Stimulated activated CD8-positive, alpha-beta memory T cell treated with anti-CD3 and anti-CD28 coated beads, Interleukin-7, amount 100 ng/mL, for 24 hours (primary cell): Measurements from ENCODE around the gene FOXQ1.

ENCODE experiments used
- DNase-seq: peaks from one replicate; pipeline ENCODE4 v3.0.0-alpha.2; 2020; ENCODE audit warnings: low read depth

The FOXQ1 gene, protein sequence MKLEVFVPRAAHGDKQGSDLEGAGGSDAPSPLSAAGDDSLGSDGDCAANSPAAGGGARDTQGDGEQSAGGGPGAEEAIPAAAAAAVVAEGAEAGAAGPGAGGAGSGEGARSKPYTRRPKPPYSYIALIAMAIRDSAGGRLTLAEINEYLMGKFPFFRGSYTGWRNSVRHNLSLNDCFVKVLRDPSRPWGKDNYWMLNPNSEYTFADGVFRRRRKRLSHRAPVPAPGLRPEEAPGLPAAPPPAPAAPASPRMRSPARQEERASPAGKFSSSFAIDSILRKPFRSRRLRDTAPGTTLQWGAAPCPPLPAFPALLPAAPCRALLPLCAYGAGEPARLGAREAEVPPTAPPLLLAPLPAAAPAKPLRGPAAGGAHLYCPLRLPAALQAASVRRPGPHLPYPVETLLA

DNA sequence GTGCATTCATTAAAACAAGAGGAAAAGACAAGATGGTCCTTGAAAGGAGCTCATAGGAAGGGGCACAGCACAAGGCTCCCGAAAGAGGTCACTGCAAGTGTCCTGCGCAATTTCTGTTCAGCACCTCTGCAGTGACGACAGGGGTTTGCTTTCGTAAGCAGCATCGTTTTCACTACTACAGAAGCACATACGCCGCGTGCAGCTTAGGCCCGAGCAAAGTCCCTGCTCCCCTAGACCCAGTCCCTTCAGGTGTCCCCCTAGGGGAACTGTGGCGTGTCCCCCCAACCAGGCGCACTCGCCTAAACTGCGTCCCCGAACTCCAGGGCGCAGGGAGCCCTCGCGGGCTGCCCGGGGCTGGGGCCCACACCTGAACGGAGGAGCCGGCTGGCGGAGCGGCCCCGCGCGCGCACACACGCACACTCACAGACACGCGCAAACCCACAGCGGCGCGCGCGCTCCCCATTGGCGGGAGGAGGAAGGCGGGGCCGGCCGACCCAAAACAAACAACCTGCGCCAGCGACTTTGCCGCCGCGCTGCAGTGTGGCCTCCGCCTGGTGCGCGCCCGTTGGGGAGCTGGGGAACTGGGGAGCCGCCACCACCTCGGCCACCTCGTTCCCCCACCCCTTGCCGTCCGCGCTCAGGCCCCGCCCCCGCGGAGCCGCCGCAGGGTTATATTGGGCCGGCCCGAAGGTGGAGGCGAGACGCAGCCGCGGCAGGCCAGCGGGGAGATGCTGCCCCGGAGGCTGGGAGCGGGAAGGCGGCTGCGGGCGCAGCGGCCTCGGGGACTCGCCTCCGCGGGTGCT is at the start of gene FOXQ1:
Gene FOXQ1, plus strand, starts transcription at position 699 of the 803 bp plus-strand sequence. CDS start 607 bp downstream, outside the sequence.
- DNase-seq, result no peak

DNA sequence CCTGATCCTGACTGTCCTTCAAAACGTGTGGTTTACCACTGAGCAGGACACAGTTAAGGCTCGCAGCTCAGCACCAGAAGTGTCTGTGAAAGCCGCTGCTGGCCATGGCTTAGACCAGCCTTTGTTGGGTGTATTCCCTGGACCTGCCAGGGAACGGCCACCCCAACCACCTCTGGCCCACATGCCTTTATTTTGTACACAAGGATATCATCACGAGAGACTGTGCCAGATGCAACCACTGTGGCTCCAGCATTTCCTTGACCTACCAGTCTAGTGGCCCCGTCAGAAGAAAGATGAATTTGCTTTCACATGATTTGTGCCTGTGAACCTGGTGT is 49.2 kb upstream of the FOXQ1 start:
- DNase-seq, result no peak

DNA sequence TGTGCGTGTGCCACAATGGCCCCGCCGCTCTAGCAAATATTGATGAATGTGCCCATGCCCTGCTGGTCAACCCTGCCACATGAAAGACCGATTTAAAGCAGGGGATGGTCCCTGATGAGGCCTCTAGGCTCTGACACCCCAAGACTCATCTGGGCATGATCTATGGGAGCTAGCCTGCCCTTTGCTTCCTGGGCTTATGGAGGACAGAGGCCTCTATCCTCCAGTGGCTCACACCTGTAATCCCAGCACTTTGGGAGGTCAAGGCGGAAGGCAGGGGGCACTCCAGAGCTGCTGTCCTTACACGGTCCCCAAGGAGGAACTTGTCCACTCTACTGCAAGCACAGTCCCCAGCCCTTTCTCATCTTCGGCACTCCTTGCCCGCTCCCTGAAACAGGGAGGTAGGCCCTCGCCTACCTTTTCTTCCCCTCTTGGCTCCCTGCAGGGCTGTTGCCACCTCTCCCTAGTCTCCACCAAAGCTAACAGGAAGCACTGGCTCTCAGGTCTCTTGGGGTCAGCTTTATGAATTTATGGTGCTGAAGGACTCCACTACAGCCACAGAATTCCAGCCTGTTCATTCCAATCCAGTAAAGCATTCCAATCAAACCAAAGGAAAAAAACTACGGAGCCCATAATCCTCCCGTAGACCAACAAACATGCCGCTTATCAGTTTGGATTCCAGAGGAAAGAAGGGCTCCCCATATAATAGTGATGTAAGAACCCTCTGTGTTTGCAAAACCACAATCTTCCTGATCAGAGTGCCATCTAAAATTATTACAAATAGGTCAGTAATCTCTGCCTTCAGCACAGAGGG is 48.7 kb upstream of the FOXQ1 start:
- no peak for DNase-seq

DNA sequence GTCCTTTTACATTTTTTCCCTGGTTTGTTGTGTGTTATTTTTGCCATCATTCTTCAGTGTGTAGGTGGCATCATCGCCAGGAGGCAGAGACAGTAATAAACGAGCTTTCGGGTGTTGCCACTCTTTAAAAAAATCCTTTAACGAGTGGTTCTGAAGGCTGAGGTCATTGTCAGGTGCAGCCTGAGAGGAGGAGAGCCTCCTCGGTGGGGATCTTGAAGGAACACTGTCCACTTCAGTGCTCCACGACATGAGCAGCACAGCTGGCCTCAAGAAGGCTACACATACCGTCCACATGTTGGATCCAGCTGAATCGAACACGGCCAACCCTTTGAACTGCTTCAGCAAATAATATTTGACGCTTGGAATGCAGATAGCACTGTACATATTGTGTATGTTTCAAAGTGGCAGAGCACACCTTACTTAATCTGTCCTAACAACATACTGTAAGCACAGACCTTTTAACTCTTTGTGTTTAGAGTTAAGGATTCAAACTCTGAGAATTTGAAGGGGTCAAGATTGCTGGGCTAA is 48.0 kb upstream of the FOXQ1 start:
- DNase-seq, result no peak

DNA sequence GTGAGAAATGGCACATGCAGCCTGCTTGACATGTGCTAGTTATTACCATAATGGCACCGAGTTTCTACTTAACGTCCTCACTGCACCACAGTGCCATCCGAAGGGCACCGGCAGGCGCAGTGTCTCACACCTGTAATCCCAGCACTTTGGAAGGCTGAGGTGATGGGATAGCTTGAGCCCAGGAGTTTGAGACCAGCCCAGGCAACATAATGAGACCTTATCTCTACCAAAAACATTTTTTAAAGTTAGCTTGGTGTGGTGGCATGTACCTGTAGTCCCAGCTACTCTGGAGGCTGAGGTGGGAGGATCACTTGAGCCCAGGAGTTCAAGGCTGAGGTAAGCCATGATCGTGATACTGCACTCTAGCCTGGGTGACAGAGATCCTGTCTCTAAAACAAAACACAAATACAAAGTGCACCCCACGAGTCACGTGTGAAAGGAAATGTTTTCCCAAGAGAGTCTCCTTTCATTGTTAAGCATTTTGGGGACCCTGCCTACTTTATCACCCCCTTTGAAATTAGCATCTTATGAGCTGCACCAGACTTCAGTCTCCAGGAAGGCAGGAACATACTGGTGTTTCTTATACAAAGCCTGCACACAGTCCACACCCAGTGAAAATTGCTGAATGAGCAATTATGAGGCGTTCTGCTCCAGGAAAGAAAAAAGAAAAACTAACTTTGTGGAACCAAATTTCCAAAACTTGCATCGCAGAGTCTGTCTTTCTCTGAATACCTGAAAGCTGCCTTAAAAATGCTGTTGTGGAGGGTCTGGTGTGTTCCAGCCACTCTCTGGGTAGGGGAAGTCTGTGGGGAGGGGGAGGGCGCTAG is 47.1 kb upstream of the FOXQ1 start:
- DNase-seq, result no peak

DNA sequence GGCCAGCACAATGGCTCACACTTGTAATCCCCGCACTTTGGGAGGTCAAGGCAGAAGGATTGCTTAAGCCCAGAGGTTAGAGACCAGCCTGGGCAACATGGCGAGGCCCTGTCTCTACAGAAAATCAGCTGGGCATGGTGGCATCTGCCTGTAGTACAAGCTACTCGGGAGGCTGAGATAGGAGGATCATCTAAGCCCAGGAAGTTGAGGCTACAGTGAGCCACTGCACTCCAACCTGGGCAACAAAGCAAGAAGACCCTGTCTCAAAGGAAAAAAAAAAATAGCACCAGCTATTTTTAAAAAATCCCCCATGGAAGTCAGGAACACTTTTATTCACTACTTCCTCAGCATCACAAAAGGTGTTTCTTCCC is 45.2 kb upstream of the FOXQ1 start:
- no peak for DNase-seq

DNA sequence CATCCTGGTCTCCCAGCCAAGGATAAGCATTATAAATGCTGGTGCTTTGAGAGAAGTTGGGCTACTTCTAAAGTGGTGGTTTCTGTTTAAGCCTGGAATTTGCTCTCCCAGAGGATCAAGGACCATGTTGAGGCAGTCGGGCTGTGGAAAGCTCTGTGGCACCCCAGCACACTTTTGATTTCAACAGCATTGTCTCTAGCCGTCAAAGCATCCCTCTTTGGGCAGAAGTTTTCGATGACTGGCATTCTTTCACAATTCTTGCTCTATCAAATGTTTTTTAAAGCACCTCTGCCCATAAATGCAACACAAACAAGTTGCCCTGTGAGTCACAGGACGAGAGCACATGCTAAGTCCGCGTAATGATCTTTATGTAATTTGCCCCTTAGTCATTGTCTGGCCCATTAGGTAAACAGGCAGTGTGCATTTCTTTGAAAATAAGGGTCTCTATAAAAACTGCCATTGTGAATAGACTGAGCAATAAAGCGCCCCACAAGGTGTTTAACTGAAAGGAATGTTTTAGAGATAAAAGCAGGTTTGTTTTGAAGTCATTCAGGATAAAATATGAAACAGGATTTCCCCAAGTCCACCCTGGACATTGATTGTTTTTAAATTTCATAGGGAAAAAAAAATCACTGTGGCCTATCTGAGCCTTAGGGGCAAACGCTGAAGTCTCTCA is 44.7 kb upstream of the FOXQ1 start:
- DNase-seq, result no peak

DNA sequence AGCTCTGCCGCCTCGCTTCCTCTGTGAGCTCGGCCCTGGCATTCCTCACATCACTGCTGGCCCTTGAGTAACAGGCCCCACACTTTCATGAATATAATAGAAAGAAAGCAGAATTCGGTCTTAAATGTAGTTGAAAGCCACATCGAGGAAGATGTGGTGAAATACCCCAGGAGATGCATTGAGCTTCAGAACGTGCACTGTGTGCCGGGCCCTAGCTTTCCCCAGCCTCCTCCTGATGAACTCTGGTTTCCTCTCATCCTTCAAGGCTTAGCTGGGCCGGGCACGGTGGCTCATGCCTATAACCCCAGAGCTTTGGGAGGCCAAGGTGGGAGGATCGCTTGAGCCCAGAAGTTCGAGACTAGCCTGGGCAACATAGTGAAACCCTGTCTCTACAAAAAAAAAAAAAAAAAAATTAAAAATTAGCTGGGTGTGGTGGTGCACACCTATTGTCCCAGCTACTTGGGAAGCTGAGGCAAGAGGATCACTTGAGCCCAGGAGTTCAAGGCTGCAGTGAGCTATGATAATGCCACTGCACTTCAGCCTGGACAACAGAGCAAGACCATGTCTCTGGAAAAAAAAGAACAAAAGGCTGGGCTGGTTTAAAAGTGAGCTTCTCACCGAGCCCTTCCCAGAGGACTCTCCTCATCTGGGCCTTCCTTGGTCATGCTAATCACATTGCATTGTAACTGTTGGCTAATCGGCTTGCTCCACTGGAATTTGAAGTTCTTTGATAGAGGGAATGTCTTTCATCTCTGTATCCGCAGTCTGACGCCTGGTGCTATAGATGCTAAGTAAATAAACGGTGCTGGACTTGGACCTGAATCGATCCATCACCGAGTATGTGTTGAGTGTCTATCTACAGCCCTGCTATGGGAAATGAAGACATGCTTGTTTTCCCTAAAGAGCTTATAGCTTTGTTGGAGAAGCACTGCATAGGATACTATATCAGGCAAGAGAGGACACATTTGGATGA is 43.8 kb upstream of the FOXQ1 start:
- DNase-seq, result no peak

DNA sequence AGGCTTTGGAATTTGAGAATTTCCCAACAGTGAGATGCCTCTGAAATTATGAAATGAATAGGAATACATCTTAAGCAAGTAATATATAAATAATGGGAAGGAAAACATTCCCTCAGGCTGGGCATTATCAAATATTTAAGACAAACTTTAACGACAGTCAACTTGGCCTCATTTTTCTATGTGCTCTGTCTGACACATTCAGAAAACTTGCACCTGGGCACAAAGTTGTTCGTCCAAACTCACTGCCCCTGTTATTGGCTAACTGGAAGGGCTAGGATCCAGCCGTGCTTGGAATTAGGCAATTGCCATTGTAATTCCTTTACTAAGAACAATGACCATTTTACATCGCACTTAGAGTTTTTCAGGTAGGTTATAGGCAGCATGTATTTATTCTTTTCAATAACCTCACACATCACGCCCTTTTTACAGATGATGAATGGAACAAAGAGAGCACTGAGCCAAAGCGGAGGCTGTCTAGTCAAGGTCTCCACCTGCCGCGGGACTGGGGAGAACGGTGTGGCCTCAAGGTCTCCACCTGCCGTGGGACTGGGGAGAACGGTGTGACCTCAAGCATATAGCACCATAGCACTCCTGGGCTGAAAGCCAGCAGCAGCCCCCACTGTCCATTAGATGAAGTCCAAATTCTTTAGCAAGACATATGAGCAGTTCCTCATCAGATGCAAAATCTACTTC is 40.7 kb upstream of the FOXQ1 start:
- no peak for DNase-seq

DNA sequence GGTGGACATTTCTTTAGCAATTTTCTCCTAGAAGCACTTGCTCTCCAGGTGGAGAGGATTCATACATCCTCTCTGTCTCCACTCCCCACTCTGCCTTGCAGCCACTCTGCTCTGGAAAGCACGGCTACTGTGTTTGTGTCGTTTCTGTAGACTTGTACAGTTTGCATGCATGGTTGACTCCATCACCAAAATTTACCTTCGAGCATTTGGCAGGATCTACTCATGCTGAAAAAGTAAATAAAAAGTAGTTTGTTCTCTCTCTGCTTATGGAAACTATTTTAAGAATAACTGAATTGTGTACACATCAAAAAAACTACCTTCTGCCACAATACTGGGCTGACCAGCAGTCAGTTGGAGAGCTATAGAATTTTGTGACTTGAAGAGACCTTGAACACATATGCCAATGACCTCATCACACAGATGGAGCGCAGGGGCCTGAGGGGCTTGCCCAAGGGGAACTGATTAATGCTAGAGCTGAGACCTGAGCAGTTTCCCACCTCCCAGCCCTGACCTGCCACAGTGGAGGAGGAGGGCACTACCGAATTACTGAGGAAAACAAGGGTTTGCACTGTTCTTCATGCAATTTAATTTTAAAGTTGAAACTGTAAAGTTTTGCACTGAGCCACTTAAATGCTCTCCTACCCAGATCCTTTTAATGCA is 33.7 kb upstream of the FOXQ1 start:
- no peak for DNase-seq

DNA sequence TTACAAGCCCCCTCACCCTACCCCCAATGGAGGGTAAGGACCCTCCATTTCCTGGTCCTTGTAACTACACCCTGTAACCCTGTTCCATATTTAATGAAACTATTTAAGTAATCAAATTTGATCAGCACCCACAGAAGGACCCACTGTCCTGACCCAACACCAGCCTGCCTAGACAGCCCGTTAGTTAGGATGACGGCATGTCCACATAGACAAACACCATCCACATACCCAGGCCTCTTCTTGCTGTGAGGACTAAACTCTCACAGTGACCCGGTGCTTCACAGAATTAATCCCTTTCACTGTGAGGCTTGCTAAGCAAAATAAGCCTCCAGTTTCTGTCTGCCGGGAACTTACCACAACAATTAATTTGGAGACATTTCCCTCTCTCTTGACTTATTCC is 32.8 kb upstream of the FOXQ1 start:
- no peak for DNase-seq

DNA sequence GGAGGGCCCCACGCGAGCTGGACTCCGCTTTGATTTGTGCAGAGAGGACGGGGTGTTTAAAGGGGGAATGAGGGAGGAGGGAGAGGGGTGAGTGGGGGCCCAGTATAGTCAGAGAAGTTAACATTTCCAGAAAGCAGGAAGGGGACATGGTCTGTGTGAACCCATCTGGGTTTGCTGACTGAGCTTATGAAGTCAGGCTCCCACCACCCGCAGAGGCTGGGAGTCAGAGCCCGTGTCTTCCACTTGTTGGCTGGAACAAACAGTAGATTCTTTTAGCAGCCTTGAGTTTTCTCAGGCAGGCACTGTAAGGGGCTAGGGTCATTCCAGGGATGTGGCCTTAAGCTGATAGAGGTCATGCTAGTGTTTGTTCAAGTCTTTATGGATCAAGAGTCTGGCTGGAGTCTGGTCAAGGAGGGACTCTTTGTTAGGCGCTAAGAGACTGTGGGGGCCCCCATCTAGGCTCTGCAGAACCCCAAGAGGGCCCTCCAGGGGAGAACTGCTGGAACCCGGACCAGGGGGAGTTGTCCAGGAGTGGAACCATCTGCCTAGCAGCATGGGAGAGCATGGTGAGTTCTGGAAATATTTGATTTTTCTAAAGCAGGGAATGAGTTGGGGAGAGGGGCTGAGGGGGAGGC is 31.1 kb upstream of the FOXQ1 start:
- no peak for DNase-seq

DNA sequence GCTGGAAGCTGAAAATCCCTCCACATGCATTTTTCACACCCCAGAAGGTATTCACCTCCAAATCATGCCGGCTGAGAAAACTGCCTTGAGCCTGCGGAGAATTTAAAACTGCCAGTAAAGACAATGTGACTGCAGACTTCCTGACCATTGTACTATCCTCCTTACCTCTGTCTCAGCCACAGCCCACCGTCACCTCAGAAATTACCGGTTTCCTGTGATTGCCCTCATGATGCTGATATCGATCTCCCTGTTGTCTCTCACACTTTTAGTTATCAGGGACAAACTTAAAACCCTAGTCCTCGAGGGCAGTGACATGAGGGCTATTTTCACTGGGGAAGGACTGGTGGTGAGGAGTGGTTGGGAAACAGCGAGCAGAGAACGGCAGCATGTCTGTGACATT is 30.2 kb upstream of the FOXQ1 start:
- DNase-seq, result no peak

DNA sequence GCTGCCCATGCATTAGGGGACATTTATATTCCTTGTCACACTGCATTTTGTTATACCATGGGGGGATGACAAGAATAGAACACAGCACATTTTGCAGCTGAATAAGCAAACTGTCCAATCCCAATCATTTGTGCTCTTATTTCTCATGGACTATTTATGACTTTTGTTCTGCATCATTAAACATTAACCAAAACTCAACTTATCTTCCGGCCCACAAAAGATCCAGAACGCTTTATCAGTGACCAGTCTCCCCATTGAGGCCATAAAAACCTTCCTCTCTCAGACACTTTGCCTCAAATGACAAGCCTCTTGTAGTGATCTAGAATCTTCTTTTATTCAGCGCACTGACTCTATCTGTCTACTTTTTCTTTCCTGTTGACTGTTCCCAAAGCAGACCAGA is 28.4 kb upstream of the FOXQ1 start:
- DNase-seq, result no peak

DNA sequence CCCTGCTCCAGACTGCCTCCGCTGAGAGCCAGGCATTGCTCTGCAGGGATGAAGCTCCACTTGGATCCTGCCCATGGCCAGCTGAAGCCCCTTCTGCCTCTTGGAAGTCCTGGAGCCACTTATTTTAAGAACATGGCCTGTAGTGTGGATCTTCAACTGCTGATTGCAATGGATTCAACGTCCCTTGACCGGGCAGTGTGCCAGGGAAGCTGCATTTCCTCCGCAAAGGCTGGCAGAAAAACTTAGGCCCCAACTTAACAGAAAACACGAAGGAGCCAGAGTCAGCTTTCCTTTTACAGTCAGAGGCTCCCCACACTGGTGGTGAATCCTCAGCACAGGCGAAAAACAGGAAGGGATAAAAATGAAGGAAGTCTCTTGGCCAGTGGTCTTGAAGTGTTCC is 26.3 kb upstream of the FOXQ1 start:
- DNase-seq, result no peak

DNA sequence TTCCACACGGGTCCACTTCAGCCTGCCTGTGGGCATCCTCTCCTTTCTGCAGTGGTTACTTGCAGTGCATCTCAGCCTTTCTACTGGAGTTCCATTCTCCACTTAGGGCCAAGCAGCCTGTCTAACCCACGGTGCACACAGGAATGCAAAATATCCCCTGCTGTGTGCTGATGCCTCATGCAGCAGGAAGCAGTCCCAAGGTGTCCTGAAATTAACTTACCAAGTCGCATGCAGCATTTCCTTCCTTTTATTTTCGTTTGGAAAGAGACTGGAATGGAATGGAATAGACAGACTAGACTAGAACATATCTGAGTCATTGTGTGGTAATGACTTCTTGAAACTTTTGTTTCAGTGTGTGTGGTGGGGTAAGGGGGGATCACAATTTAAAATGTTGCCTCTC is 25.9 kb upstream of the FOXQ1 start:
- no peak for DNase-seq

DNA sequence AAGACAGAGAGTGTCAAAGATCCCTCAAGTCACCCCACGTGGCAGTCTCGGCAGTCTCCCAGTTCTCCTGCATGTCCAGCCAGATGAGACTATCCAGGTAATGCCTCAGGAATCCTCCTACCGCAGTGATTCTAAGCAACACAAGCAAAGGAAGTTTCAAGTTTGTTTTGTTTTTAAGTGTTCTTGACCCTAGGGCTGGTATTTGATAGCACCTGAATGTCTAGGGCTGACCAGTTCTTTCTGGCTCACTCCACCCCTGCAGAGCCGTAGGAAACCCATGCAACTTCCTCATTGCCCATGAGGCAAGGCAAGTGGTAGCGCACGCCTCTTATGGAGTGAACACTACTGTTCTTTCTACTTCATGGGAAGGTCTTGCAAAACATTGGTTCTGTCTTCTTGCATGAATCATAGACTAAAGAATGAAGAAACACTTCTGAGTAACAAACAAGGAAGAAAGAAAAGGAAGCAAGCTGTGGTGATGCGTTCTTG is 24.8 kb upstream of the FOXQ1 start:
- no peak for DNase-seq

DNA sequence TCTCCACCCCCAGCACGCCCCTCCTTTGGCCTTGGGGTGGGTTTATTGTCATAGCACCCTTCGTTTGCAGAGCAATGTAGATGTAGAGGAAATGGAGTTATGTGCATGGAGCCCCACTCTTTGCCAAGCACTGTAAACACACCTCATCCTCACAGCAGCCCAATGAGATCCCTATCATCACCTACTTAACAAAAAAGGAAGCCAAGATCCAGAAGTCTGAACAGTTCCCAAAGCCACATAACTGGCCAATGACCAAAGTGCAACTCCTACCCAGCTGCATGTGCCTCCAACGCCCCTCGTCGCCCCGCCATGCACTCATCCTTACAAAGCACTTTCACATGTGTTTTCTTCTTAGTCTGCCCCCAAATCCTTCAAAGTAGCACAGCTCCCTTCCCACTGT is 21.8 kb upstream of the FOXQ1 start:
- DNase-seq, result no peak
